ENCODE measurements around the gene ETHE1. TPM values are rescaled to one million over a fixed set of nuclear protein-coding genes. Genes with fewer than 3 reads are reported as not detected.
A peak's percentile ranks its signal among the peaks of the same experiment; 100 is the strongest.

ETHE1 gene
- total and polyA plus RNA-seq, 4 donors, result 22.2 to 30.4 (median 24.9) TPM

DNA sequence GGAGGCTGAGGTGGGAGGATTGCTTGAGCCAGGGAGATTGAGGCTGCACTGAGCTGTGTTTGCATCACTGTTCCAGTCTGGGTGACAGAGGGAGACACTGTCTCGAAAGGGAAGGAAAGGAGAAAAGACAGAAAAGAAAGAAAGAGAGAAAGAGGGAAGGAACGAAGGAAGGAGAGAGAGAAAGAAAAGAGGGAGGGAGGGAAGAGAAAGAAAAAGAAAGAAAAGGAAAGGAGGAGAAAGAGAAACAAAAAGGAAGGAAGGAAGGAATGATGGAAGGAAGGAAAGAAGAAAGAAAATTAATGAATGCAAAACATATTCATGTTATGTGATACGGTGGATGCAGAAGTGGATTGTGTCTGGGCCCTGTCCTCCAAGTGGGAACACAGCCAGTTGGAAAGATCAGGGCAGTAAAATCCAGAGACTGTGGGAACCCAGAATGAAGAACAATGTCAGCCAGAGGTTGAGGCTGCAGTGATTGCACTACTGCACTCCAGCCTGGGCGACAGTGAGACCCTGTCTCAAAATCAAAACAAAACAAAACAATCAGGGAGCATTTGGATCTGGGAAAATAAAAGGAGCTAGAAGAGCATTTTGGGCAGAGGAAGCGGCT is 28.7 kb downstream of the ETHE1 start:
- Histone ChIP-seq H3K4me3 (ENCODE audit: low read depth, low read length) (no peak overlapping the region), H3K9me3 (ENCODE audit: control insufficient read depth, insufficient read depth, low read length) (no peaks in the 10 kb centered on the region), H3K36me3 (ENCODE audit: control insufficient read depth, insufficient read depth, low read length) (peaks cover 30% of the 10 kb centered on the region), H3K27me3 (ENCODE audit: control insufficient read depth, insufficient read depth, low read length) (peaks cover 4% of the 10 kb centered on the region), H3K4me1 (ENCODE audit: control insufficient read depth, insufficient read depth, low read length) (peaks cover 22% of the 10 kb centered on the region), H3K27ac (ENCODE audit: low read depth, low read length) (no peak overlapping the region)
- DNase-seq (ENCODE audit: low read depth in 4 of 6, low spot score in 6 of 6), result peak in 1 of 6 donors; percentile 35
- WGBS (ENCODE audit: insufficient coverage), result 63% methylated on average over 4 of the region's 5 CpGs

DNA sequence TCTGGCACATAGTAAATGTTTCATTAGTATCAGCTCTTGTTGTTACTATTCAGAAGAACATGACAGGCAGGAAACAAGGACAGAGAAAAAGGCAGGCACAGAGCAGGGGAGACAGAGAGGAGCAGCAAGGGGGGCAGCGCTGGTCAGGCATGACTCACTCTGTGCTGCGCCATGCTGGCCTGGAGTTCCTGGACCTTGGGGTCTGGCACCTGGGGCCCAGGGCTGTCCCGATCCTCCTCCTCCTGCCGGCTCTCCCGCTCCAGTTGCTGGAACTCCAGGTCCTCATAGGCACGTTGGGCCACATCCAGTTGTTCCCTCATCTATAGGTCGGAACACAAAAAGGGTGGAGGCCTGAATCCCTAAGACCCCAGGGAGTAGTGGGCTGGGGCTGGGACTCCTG is 30.0 kb downstream of the ETHE1 start:
- Histone ChIP-seq H3K4me3 (ENCODE audit: low read depth, low read length) (no peak overlapping the region), H3K27me3 (ENCODE audit: control insufficient read depth, insufficient read depth, low read length) (no peaks in the 10 kb centered on the region), H3K27ac (ENCODE audit: low read depth, low read length) (no peak overlapping the region), H3K4me1 (ENCODE audit: control insufficient read depth, insufficient read depth, low read length) (peaks cover 12% of the 10 kb centered on the region), H3K36me3 (ENCODE audit: control insufficient read depth, insufficient read depth, low read length) (peaks cover 28% of the 10 kb centered on the region), H3K9me3 (ENCODE audit: control insufficient read depth, insufficient read depth, low read length) (no peaks in the 10 kb centered on the region)
- WGBS (ENCODE audit: insufficient coverage), result 97% methylated on average over 7 of the region's 7 CpGs
- DNase-seq (ENCODE audit: low read depth in 4 of 6, low spot score in 6 of 6), result no peak

DNA sequence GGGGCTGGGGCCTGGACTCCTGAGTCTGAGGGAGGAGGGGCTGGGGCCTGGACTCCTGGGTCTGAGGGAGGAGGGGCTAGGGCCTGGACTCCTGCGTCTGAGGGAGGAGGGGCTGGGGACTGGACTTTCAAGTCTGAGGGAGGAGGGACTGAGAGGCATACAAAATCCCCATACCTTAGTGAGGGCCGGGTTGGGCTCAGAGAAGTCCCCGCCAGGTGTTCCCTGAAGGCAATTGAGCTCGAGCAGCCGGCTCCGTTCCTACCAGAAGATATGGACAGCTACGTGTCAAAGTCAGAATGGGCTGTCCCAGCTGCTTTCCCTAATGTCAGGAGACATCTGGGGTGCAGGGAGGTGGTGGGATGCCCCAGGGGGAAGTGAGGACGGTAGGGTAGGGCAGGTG is 31.9 kb downstream of the ETHE1 start:
- Histone ChIP-seq H3K9me3 (ENCODE audit: control insufficient read depth, insufficient read depth, low read length) (no peaks in the 10 kb centered on the region), H3K4me1 (ENCODE audit: control insufficient read depth, insufficient read depth, low read length) (peaks cover 7% of the 10 kb centered on the region), H3K4me3 (ENCODE audit: low read depth, low read length) (no peak overlapping the region), H3K36me3 (ENCODE audit: control insufficient read depth, insufficient read depth, low read length) (peaks cover 23% of the 10 kb centered on the region), H3K27ac (ENCODE audit: low read depth, low read length) (no peak overlapping the region), H3K27me3 (ENCODE audit: control insufficient read depth, insufficient read depth, low read length) (no peaks in the 10 kb centered on the region)
- no peak for DNase-seq (ENCODE audit: low read depth in 4 of 6, low spot score in 6 of 6)
- 75% methylated on average over 7 of the region's 8 CpGs for WGBS (ENCODE audit: insufficient coverage)

DNA sequence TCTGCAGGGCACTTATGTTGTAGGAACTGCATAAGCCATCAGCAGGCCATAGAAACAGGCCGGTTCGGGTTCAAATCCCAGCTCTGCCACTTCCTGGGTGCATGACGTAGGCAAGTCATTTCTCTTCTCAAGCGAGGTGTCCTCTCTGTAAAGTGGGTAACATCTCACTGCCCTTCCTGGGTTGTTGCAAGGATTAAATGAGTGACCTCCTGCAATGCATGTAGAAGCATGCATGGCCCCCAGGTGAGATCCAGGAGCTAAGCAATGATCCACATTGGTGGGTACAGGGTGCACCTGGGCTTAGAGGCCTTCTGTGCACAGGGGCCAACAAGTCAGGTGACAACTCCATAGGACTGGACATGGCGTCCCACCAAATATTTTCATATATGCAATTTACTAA is 36.2 kb downstream of the ETHE1 start:
- H3K27ac ChIP-seq (ENCODE audit: low read depth, low read length), result no peak overlapping the region
- H3K4me1 ChIP-seq (ENCODE audit: control insufficient read depth, insufficient read depth, low read length), result no peaks in the 10 kb centered on the region
- DNase-seq (ENCODE audit: low read depth in 4 of 6, low spot score in 6 of 6), result no peak
- peaks cover 23% of the 10 kb centered on the region for H3K36me3 ChIP-seq (ENCODE audit: control insufficient read depth, insufficient read depth, low read length)
- H3K4me3 ChIP-seq (ENCODE audit: low read depth, low read length), result no peak overlapping the region
- 90% methylated on average over 2 of the region's 5 CpGs for WGBS (ENCODE audit: insufficient coverage)
- H3K9me3 ChIP-seq (ENCODE audit: control insufficient read depth, insufficient read depth, low read length), result no peaks in the 10 kb centered on the region
- no peaks in the 10 kb centered on the region for H3K27me3 ChIP-seq (ENCODE audit: control insufficient read depth, insufficient read depth, low read length)

DNA sequence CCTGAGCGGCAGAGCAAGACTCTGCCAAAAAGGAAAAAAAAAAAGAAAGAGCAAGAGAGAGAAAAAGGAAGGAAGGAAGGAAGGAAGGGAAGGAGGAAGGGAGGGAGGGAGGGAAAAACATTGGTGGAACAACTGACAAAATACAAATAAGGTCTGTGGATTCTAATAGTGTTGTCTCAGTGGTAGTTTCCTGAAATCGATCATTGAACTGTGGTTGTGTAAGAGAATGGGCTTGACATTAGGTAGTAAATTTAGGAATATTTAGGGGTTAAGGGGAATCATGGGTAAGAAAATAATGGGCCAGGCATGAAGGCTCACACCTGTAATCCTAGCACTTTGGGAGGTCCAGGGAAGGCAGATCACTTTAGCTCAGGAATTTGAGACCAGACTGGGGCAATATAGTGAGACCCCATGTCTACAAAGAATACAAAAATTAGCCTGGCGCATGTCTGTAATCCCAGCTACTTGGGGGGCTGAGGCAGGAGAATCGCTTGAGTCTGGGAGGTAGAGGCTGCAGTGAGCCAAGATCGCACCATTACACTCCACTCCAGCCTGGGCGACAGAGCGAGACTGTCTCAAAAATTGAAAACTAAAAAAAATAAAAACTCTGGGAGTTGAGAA is 36.9 kb downstream of the ETHE1 start:
- DNase-seq (ENCODE audit: low read depth in 4 of 6, low spot score in 6 of 6), result no peak
- H3K27me3 ChIP-seq (ENCODE audit: control insufficient read depth, insufficient read depth, low read length), result no peaks in the 10 kb centered on the region
- no peaks in the 10 kb centered on the region for H3K4me1 ChIP-seq (ENCODE audit: control insufficient read depth, insufficient read depth, low read length)
- 100% methylated on average over 3 of the region's 7 CpGs for WGBS (ENCODE audit: insufficient coverage)
- peaks cover 17% of the 10 kb centered on the region for H3K36me3 ChIP-seq (ENCODE audit: control insufficient read depth, insufficient read depth, low read length)
- H3K9me3 ChIP-seq (ENCODE audit: control insufficient read depth, insufficient read depth, low read length), result no peaks in the 10 kb centered on the region
- H3K4me3 ChIP-seq (ENCODE audit: low read depth, low read length), result no peak overlapping the region
- no peak overlapping the region for H3K27ac ChIP-seq (ENCODE audit: low read depth, low read length)

DNA sequence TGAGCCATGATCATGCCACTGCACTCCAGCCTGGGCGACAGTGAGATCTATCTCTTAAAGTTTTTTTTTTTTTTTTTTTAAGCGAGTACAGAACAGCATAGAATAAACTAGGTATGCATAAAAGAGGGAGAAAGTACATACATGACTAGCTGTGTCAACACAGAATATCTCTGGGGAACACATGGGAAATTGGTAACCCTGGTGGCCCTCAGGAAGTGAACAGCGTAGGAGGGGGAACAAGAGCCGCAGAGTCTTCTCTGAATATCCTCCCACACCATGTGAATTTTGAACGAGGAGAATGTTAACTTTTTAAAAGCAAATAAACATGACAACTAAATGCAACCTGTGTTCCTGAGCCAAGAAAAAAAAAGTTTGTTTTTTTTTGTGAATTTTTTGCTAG is 37.7 kb downstream of the ETHE1 start:
- WGBS (ENCODE audit: insufficient coverage), result no CpG with 5 or more reads among the region's 5 CpGs
- DNase-seq (ENCODE audit: low read depth in 4 of 6, low spot score in 6 of 6), result peak in 1 of 6 donors; percentile 36
- H3K9me3 ChIP-seq (ENCODE audit: control insufficient read depth, insufficient read depth, low read length), result no peaks in the 10 kb centered on the region
- no peaks in the 10 kb centered on the region for H3K27me3 ChIP-seq (ENCODE audit: control insufficient read depth, insufficient read depth, low read length)
- H3K27ac ChIP-seq (ENCODE audit: low read depth, low read length), result no peak overlapping the region
- H3K36me3 ChIP-seq (ENCODE audit: control insufficient read depth, insufficient read depth, low read length), result peaks cover 9% of the 10 kb centered on the region
- no peaks in the 10 kb centered on the region for H3K4me1 ChIP-seq (ENCODE audit: control insufficient read depth, insufficient read depth, low read length)
- no peak overlapping the region for H3K4me3 ChIP-seq (ENCODE audit: low read depth, low read length)

DNA sequence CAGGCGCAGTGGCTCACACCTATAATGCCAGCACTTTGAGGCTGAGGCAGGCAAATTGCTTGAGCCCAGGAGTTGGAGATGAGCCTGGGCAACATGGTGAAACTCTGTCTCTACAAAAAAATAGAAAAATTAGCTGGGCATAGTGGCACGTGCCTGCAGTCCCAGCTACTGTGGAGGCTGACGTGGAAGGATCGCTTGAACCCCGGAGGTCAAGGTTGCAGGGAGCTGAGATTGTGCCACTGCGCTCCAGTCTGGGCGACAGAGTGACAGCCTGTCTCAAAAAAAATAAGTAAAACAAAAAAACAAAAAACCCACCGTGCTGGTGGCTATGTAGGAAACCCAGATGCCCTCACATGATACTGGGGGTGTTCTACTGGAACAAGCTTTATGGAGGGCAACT is 38.8 kb downstream of the ETHE1 start:
- H3K27me3 ChIP-seq (ENCODE audit: control insufficient read depth, insufficient read depth, low read length), result no peaks in the 10 kb centered on the region
- no peaks in the 10 kb centered on the region for H3K4me1 ChIP-seq (ENCODE audit: control insufficient read depth, insufficient read depth, low read length)
- peaks cover 9% of the 10 kb centered on the region for H3K36me3 ChIP-seq (ENCODE audit: control insufficient read depth, insufficient read depth, low read length)
- no peak overlapping the region for H3K27ac ChIP-seq (ENCODE audit: low read depth, low read length)
- H3K9me3 ChIP-seq (ENCODE audit: control insufficient read depth, insufficient read depth, low read length), result no peaks in the 10 kb centered on the region
- no peak for DNase-seq (ENCODE audit: low read depth in 4 of 6, low spot score in 6 of 6)
- WGBS (ENCODE audit: insufficient coverage), result 93% methylated on average over 5 of the region's 8 CpGs
- no peak overlapping the region for H3K4me3 ChIP-seq (ENCODE audit: low read depth, low read length)

DNA sequence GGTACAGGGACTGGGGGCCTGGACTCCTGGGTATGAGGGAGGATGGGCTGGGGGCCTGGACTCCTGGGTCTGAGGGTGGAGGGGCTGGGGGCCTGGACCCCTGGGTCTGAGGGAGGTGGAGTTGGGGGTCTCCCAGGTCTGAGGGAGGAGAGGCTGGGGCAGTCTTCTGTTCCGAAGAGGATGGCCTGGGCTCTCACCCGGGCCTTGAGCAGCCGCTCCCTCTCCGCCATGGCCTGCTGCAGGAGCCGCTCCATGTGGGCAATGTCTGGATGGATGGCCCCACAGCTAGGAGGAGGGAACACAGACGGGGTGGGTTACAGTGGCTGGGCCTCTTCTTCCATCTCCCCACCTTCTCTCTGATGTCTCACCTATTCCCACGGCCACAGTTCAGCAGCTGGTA is 40.6 kb downstream of the ETHE1 start:
- Histone ChIP-seq H3K27ac (ENCODE audit: low read depth, low read length) (no peak overlapping the region), H3K4me1 (ENCODE audit: control insufficient read depth, insufficient read depth, low read length) (no peaks in the 10 kb centered on the region), H3K27me3 (ENCODE audit: control insufficient read depth, insufficient read depth, low read length) (no peaks in the 10 kb centered on the region), H3K9me3 (ENCODE audit: control insufficient read depth, insufficient read depth, low read length) (no peaks in the 10 kb centered on the region), H3K4me3 (ENCODE audit: low read depth, low read length) (no peak overlapping the region), H3K36me3 (ENCODE audit: control insufficient read depth, insufficient read depth, low read length) (peaks cover 9% of the 10 kb centered on the region)
- 93% methylated on average over 5 of the region's 7 CpGs for WGBS (ENCODE audit: insufficient coverage)
- no peak for DNase-seq (ENCODE audit: low read depth in 4 of 6, low spot score in 6 of 6)

DNA sequence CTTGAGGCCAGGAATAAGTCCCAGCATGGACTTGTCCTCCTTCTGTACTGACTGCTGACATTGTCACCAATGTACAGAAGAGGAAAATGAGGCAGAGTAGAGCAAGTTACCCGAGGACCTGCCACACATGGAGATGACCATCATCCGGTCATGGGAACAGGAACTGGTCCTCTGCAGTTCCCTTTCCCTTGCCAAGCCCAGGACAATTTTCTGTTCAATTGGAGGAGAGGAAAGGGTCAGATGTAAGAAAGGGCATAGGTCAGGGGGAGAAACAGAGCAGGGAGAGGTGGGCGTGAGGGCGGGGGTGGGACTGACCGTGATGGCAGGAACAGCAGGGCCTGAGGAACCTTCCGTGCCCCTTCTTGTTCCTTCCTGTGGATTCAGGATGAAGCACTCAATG is 41.0 kb downstream of the ETHE1 start:
- Histone ChIP-seq H3K27ac (ENCODE audit: low read depth, low read length) (no peak overlapping the region), H3K36me3 (ENCODE audit: control insufficient read depth, insufficient read depth, low read length) (peaks cover 9% of the 10 kb centered on the region), H3K4me1 (ENCODE audit: control insufficient read depth, insufficient read depth, low read length) (no peaks in the 10 kb centered on the region), H3K4me3 (ENCODE audit: low read depth, low read length) (no peak overlapping the region), H3K27me3 (ENCODE audit: control insufficient read depth, insufficient read depth, low read length) (no peaks in the 10 kb centered on the region), H3K9me3 (ENCODE audit: control insufficient read depth, insufficient read depth, low read length) (no peaks in the 10 kb centered on the region)
- WGBS (ENCODE audit: insufficient coverage), result 86% methylated on average over 6 of the region's 6 CpGs
- DNase-seq (ENCODE audit: low read depth in 4 of 6, low spot score in 6 of 6), result no peak

DNA sequence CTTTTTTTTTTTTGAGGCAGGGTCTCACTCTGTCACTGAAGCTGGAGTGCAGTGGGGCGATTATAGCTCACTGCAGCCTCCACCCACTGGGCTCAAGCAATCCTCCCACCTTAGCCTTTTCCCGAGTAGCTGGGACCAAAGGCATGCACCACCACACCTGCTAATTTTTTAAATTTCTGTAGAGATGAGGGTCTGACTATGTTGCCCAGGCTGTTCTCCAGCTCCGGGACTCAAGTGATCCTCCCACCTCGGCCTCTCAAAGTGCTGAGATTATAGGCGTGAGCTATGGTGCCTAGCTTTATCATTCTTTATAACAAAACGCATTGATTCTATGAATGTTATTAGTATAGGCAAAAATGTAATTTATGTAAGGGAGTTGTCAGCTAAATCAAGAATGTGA is 43.7 kb downstream of the ETHE1 start:
- Histone ChIP-seq H3K4me1 (ENCODE audit: control insufficient read depth, insufficient read depth, low read length) (no peaks in the 10 kb centered on the region), H3K36me3 (ENCODE audit: control insufficient read depth, insufficient read depth, low read length) (peaks cover 13% of the 10 kb centered on the region), H3K9me3 (ENCODE audit: control insufficient read depth, insufficient read depth, low read length) (no peaks in the 10 kb centered on the region), H3K4me3 (ENCODE audit: low read depth, low read length) (no peak overlapping the region), H3K27me3 (ENCODE audit: control insufficient read depth, insufficient read depth, low read length) (no peaks in the 10 kb centered on the region), H3K27ac (ENCODE audit: low read depth, low read length) (no peak overlapping the region)
- no peak for DNase-seq (ENCODE audit: low read depth in 4 of 6, low spot score in 6 of 6)
- 83% methylated on average over 2 of the region's 6 CpGs for WGBS (ENCODE audit: insufficient coverage)
